NCI-H128 (cell line): ENCODE measurements around the gene KANTR.

Experiments used
- DNase-seq: peaks from one replicate; lab custom pipeline; 2025; ENCODE audit not compliant: unreplicated experiment; lab: John Stamatoyannopoulos, UW

KANTR gene, protein sequence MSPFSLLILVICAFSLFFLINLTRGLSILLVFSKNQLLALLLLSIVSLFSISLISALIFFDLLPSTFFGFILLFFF

DNA sequence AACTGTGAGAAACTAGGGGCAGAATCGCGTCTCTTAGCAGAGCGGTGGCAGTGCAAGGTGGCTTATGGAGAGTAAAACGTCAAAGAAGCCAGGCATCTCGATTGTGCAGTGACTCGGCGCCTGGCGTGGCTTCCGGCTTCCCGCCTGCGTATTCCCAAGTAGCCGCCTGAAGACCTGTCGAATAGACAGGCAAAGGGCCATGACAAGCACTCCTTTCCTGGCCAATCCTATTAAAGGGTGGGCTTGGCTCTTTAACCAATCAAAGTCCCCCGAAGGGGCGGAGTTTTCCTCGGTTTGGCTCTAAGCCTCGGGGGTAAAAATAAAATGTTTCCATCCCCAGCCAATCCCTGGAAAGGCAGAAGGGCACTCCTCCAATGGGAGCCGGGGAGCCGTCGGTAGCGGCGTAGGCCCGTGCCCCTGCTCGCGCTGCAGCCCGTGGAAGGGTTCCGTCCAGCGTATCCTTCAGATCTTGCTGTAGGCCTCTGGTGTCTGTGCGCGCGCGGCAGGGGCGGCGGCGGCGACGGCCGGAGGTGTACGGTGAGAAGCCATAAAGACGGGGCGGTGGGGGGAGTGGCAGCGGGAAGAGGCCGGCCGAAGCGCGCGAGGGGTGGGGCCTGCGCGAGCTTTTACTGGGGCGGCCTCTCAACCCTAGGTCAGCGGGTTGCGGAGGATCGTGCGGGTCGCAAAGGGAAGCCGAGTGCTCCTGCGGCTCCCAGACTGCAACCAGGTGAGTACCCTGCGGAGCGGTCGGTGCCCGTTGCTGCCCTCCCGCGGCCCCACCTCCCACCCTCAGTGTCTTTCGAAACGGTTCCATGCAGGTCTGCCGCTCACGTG lies at the start of gene KANTR:
KANTR (plus strand) TSS at position 395 of the 834 bp plus-strand sequence. CDS start 30,131 bp downstream, outside the sequence.
- peak; percentile 92 for DNase-seq

DNA sequence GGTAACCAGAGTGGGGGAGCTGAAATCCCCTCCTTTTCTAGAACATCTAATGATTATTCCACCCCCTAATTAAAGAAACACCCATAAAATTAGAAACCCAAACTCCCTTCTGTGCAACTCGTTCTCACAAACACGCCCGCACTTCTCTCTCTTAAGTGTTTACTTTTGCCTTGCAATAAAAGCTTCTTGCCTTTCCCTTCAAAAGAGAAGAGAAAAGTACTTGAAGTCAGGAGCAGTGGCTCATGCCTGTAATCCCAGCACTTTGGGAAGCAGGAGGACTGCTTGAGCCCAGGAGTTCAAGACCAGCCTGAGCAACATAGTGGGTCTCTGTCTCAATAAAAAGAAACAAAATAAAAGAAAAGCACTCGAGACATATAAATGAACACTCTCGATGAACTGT lies 48.9 kb upstream of the KANTR start:
- no peak for DNase-seq

DNA sequence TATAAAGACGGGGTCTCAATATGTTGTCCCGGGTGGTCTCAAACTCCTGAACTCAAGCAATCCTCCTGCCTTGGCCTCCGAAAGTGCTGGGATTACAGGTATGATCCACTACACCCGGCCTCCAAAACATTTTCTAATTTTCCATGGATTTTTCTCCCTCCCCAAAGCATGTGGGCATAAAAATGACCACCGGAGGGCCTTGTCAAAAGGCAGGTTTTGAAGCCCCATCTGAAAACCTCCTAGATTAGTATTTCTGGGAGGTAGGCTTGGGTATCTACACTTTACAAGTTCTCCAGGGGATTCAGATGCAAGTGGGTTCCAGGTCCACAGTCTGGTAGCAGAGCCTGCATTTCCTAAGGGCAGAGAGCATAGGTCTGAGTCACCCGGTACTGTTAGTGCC lies 46.7 kb upstream of the KANTR start:
- DNase-seq: no peak

DNA sequence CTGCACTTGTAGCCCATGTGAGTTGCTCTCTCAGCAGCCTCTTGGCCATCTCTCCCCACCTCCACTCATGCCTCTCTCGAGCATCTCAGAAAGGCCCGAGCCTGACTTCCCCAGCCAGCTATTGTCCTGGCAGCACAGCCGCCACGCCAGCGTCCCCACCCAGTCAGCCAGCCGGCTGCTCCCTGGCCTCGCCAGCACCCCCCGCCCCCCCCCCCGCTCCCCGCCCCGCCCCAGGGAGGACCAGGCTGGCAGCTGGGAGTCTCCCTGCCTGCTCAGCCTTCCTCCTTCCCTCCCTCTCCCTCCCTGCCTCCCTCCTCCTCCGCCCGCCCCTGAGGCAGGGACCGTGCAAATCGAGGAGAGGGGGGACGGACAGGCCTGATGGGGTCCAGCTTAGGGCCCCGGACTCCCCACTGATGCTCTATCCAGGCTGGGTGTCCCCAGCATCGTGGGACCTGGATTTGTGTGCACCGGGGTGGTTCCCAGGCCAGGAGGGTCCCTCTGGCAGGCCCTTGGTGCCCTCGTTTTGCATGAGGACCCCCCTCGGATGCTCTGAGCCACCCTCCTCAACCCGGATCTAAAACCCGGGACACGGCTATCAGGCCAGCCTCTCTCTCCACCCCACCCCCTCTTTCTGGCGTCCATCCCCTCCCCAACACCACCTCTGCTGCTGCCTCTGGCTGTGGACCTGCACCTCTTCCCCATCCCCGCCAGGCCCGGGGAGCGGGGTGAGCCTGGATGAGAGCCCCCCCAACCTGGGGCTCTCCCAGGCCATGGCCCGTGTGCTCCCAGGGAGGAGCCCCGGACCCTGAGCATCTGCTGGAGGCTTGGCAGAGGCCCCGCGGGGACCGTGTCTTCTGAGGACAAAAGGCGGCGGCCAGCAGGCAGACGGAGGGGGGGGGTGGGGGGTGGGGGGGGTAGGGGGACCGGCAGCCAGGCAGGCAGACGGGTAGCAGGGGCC lies 45.5 kb upstream of the KANTR start, which contains the start of gene GPR173:
GPR173 (plus strand) TSS at position 621 of the 958 bp plus-strand sequence. CDS start 27,833 bp downstream, outside the sequence.
- peak; percentile 20 for DNase-seq

DNA sequence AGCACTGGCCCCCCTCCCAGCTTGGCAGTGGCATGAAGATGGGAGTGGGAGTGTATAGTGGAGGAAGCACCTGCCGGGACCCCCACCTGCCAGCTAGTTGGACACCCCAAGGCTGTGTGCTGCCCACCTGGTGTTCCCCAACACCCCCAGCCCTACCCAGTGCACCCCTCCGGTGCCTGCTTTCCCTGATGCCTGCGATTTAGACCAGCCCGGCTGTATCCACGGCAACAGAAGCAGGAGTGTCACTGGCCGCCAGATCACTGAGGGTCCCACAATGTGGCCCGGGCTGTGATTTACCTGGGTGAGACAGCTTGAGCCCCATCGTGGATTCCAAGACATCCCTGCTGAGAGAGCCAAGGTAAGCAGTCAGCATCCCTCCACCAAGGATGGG lies 44.8 kb upstream of the KANTR start:
- no peak for DNase-seq

DNA sequence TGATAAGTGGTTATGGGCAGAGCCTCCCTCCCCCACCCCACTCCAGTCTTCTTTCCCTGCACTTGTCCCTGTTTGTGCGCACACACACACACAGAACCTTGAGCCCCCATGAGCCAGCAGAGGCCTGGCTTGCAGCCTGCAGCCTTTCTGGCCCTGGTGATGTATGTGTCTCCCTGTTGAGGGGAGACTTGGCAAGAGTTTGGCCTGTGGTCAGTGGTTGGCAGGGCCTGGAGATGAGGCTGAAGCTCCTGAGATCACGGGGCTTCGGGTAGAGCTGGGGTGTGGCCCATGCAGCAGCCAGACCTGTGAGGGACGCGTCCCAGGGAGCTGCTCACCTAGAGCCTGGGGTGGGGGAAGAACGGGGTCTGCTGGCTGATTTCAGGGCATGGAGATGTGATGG lies 43.1 kb upstream of the KANTR start:
- no peak for DNase-seq

DNA sequence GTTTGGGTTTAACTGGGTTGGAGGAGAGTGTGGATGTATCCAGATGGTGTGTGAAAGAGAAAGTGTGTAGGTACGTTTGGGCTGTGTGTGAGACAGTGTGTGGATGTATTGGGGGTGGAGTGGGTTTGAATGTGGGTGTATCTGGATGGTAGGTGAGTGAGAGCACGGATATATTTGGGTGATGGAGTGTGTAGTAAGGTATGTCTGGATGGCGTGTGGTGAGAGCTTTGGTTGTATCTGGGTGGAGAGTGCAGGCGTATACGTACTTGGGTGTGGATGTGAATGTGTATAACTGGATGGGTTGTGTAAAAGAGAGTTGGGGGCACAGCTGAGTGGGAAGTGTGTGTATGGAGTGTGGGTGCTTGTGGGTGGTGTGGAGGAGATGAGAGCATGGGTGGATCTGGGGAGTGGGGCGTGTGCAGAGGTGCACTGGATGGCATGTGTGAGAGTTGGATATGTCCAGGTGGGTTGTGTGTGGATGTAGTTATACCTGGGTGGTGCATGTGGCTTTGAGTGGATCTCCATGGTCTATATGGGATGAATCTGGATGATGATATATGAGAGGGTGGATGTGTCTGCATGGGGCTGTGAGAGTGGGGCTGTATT lies 38.6 kb upstream of the KANTR start:
- DNase-seq: no peak

DNA sequence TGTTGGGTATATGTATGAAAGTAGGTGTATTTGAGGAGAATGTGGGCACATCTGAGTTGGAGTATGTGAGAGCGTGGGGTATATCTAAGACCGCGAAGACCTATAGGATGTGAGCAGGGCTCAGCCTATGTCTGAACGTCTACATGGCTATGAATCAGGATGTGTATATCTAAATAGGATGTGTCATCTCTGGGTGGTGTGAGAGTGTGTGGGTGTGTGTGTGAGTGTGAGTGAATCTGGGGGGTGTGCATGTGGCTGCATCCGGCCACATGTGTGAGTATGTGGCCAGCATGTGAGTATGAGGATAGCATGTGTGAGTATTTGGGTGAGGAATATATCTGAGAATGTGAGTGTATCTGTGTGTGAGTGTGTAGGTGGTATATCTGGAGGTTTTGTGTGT lies 37.6 kb upstream of the KANTR start:
- DNase-seq: no peak

DNA sequence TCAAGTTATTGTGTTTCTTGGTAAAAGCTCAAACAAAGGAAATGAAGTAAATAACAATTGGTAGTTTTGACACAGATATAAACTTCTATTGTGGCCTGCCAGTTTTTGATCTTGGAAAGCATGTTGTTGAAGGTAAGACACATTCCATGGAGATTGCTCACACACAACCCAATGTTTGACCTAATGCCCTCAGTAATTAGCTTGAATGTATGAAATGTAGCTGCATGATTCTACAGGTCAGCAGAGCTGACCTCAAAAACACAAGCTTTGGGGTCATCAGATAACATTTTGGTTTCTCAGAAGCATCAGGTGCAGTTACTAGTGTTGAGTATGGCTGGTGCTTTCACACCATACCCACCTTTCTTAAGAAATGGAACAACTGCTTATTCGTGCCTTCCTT lies 28.8 kb upstream of the KANTR start:
- no peak for DNase-seq

DNA sequence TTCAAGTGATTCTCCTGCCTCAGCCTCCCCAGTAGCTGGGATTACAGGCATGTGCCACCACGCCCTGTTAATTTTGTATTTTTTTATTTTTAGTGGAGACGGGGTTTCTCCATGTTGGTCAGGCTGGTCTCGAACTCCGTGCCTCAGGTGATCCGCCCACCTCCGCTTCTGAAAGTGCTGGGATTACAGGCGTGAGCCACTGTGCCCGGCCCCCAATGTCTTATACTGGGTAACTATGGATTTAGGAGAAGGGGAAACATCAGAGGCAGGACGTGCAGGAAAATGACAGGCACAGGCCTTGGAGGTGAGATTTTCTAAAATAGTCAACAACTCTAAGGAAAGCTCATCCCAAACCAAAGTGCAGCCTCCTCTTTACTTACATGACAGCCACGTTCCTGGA lies 22.9 kb upstream of the KANTR start:
- DNase-seq: no peak

DNA sequence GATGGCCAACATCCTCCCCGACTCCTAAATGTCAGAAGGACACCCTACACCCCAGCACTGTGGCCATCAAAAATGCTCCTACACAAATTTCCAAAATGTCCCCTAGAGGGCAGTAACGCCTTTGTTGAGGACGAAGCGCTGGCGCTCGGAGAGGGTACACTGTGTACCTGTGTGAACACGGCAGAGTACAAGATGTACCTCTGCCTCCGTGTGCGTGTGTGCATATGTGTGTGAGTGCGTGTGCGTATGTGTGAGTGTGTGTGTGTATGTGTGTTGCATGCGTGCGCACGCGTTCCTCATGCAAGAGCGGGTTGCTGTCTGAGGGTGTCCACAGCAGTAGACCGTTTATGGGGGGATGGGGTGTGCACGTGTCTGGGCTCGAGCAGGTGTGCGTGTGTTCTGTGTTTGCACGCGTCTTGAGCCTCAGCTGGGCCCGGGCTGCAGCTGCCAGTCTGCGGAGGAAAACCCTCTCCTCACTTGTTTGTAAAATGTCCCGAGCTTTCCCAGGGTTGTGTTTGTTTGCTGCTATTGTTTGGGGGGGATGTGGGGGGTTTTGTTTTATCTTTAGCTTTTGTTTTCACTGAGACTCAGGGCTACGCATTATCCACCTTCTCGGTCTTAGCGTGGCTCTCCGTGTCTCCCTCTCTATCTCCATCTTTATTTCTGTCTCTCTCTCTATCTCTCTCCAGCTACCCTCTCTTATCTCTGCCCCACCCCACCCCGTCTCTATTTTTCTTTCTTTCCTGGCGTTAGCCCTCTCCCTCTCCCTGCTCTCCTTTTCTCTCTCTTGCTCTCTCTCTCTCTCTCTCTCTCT lies 22.1 kb upstream of the KANTR start:
- DNase-seq: peak; percentile 83

DNA sequence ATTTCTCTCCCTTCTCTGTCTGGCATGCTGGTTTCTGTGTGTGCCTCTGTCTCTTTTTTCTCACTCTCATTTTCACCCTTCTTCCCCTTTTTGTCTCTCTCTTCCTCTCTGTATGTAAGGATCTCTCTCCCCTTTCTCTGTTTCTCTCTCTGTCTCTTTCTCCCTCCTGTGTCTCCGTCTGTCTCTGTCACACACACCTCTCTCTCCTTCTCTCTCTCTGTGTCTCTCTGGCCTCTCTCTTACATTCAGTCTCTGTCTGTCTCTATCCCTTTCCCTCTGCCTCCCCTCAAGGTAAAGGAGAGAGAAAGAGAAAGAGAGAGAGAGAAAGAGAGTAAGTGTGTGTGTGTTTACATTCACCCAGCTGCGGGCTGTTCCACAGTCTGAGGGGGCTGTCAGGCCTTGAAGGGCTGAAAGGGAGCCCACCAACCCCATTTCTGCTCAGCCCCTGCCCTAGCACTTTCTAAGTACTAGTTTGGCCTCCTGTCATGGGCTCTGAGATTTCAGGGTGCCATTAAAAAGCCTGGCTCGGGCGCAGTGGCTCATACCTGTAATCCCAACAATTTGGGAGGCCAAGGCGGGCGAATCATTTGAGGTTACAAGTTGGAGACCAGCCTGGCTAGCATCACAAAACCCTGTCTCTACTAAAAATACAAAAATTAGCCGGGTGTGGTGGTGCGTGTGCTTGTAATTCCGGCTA lies 21.4 kb upstream of the KANTR start:
- no peak for DNase-seq

DNA sequence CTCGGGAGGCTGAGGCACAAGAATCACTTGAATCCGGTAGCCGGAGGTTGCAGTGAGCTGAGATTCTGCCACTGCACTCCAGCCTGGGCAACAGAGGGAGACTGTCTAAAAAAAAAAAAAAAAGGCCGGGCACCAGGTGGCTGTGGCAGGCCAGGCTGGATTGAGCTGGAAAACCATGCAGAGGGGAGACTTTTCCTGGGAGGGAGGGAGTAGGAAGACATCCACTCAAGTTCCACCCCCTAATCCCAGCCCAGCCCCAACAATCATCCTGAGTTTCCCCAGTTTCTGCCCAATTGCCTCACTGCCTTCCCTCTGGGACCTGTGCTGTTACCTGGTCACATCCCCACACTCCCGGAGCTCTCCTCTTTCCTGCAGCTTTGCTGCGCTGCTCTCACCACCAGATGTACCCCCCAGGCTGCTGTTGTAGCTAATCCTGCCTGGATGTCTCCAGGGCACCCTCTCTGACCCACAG lies 20.8 kb upstream of the KANTR start:
- DNase-seq: no peak

DNA sequence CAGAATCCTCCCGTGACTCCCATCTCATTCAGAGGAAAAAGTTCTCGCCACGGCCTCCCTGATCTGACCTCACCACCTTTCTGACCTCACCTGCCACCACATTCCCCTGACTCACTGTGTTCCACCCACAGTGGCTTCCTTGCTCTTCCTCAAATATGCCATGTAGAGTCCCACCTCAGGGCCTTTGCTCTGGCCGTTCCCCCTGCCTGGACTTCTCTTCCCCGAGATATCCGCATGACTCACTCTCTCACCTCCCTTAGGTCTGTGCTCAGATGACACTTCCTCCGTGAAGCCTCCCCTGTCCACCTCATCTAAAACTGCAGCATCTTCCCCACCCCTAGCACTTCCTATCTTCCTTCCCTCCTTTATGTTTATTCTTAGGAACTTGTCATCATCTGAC lies 18.9 kb upstream of the KANTR start:
- DNase-seq: no peak

DNA sequence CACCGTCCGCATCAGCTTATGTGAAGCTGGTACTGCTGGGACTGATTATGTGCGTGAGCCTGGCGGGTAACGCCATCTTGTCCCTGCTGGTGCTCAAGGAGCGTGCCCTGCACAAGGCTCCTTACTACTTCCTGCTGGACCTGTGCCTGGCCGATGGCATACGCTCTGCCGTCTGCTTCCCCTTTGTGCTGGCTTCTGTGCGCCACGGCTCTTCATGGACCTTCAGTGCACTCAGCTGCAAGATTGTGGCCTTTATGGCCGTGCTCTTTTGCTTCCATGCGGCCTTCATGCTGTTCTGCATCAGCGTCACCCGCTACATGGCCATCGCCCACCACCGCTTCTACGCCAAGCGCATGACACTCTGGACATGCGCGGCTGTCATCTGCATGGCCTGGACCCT lies 17.3 kb upstream of the KANTR start:
- no peak for DNase-seq

DNA sequence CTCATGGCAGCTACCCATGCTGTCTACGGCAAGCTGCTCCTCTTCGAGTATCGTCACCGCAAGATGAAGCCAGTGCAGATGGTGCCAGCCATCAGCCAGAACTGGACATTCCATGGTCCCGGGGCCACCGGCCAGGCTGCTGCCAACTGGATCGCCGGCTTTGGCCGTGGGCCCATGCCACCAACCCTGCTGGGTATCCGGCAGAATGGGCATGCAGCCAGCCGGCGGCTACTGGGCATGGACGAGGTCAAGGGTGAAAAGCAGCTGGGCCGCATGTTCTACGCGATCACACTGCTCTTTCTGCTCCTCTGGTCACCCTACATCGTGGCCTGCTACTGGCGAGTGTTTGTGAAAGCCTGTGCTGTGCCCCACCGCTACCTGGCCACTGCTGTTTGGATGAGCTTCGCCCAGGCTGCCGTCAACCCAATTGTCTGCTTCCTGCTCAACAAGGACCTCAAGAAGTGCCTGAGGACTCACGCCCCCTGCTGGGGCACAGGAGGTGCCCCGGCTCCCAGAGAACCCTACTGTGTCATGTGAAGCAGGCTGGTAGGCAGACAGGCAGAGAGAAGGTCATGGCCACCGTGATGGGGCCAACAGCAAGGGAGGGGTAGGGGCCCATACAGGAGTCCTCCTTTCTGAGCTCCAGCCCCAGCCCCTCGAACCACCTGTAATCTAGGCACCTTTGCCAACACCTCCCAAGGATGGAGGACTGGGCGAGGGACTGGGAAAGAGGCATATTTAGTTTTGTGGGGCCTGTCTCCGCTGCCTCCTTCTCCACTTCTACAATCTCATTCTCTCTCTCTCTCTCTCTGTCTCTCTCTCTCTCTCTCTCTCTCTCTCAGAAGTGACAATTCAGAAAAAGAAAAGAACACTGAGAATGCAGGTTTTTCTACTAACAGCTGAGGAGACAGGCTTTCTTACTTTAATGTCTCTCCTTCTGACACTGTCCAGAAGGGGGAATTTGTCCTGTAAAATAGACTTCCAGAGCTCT lies 16.4 kb upstream of the KANTR start:
- DNase-seq: no peak

DNA sequence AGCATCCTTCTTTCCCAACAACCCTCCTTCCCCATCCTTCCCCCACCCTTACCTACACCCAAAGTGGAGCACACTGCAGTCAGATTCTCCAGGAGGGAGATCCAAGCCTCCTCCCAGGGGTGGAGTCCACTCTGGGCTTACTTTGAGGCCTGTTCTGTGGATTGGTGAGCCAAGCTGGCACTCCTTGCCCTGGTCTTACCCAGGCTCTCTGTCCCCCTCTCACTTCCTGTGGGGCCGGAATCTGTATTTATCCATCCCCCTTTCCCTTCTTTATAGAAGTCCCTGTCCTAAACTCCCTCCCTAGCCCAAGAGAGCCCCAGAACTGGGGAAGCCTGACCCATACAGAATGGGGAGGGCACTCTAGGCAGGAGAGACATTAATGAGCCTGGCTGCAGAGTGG lies 15.0 kb upstream of the KANTR start:
- no peak for DNase-seq
